DMS79 (cell line): ENCODE measurements around the gene CENATAC.
"Not testable (repeated sequence)": the region's sequence is repeated elsewhere in the genome, so short reads cannot be mapped to it uniquely, and the experiment has no call there.

Experiments used
- DNase-seq: peaks from one replicate; lab custom pipeline; 2025; lab: John Stamatoyannopoulos, UW

The CENATAC gene

DNA sequence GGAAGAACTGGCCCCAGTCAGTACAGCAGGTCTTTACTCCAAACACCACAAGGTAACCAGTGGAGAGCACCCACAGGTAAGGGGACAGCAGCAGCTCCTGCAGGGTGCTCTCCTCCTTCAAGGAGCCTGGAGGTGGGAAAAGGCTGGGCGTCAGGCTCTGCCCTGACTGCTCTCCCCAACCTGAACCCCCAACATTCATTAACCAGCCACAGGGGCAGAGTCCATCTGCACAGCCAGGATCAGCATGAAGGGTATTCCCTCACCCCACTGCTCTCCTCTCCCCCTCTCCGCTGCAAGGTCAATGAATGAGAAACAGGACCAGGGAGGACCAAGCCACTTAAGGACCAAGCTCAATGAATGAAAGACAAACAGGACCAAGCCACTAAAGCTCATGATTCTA lies 29.0 kb downstream of the CENATAC start:
- no peak for DNase-seq

DNA sequence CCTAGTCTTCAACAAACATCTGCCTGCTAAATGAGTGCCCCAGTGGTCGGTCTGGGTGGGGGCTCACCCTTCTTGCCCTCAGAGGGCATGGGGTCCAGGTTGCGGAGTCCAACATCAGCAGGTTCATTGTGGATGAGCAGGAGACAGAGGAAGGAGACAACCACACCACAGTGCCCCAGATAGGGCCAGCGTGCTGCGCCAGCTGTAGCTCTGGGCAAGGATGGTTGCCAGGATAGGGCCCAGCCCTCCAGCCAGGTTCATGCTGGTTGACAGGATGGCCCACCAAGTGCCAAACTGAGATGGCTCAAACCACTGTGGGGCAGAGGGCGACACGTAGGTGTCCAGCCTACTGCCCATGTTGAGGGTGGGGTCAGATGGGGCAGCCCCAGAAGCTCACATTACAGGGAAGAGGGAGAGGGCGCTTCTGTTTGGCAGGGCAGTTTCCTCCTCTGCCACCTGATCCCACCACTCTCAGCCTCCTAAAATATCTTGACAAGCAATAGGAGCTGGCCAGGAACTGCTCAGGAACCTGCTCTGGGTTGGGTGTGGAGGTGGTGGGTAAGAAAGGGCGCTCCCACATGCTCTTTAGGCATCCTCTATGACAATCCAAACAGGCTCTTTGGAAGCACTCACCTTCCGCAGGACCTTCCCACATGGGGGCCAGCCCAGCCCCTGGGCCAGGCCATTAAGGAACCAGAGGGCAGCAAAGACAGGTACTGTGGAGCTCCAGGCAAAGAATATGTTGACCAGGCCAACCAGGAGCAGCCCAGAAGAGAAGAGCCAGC lies 29.8 kb downstream of the CENATAC start:
- DNase-seq: no peak

DNA sequence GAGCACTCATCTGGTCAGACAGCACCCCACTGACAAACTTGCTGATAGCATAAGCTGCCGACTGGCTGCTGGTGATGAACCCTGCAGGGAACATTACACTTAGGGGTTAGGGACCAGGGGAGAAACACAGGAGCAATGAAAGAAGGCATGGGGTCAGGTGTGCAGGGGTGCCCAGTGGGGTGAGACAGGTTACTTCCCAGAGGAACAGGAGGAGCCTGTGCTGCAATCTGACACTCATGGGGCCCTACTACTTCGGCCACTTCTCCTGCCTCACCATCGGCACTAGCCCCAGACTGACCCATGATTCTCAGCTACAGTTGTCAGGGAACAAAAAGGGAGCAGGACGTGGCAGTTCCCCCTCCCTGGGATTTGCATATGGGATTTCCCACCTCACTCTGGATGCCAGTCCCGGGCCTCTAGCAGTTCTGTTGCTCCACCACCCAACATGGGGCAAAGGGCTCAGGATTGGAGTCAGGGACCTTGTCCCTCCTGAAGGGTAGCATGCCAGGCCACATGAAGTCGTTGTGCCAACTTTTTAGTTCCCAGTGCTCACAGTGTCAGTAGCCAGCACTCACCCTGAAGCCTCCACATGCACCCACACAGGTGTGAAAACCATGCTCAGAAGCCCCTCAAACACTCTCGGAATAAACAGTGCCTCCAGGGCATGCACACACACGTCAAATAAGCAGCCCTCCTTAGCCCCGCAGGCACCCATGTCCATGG lies 30.6 kb downstream of the CENATAC start:
- DNase-seq: no peak

DNA sequence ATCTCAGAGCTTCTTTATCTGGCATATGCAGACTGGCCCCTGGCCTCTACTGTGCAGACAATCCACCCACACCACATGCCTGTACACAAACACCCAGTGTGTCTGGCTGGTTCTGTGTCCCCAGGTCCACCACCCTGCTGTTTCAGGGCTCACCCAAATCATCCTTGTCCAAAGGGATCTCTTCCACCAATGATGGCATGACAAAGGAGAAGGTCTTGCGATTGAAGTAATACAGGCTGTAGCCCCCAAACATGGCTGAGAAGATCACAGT lies 31.1 kb downstream of the CENATAC start:
- no peak for DNase-seq

DNA sequence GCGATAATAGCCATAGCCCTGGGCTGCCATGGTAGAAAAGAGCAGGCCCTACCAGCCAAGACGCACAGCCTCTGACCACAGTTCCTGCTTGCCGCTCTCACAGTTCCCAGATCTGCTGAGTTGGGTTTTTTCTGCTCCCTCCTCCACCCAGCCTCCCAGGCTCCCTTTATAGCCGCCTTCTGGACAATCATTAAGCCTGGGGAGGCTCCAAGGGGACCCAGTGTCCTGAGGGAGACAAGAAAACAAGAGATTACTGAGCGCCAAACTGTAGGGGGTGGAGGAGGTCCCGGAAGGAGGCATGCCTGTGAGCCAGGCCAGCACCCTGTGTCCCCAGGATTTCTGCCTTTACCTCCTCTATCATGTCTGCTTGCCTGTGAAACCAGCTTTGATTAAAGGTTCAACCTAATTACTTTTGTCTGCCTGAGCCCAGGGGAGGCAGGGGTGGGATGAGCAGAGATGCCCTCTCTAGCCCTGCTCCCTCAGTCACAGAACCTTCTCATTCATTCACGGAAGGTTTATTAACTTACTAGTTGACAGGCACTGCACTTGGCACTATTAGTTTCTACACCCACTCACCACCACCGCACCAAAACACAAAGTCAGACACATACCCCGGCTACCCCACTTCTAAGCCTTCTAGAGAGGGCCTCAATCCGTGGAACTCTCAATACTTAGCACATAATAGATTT lies 31.5 kb downstream of the CENATAC start:
- no peak for DNase-seq

DNA sequence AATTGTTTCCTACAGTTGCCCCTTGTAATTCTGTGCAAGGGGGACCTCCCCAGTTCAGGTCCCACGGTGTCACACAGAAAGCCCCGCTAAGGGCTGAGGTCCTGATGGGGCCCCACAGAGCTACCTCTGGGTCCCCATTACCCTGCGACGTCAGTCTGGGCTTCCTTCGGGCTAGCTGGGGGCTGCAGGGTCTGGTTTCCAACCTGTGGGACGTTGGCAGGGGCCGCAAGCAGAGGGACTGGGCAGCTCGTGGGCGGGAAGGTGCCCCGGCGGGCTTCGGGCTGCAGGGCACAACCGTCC lies 32.0 kb downstream of the CENATAC start:
- DNase-seq: no peak

DNA sequence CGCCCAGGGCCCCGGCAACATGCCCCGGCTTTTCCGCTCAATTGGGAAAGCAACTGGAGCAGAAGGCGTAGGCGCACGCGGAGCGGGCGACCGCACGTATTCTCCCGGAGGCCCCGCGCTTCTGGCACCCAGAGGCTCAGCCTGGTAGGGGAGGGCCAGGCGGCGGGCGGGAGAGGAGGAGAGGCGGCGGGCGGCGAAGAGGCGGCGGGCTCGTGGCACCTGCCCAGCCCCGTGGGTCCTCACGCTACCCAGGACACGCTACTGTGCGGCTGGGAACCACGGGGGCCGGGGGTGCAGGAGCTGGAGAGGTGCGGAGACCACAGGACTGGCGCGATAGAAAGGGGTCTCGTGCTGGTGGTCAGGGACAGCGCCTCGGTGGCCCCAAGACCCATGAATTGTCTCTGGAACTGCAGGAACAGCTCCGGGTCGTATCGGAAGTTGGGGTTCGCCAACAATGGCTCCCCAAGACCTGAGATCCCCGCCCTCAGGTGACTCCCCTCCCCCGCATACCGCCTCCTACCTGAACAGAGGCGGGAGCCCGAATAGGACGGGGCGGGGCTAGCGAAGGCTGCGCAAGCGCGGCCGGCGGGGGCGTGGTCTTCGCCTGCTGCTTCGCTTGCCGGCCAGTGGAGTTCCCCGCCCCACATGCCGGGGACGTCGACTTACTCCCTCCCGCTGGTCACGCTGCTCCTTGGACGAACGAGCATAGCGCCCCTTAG lies 32.5 kb downstream of the CENATAC start, which contains the start of gene SLC37A4:
SLC37A4 (minus strand) TSS at position 549 of the 719 bp plus-strand sequence.
- DNase-seq: peak; percentile 99

DNA sequence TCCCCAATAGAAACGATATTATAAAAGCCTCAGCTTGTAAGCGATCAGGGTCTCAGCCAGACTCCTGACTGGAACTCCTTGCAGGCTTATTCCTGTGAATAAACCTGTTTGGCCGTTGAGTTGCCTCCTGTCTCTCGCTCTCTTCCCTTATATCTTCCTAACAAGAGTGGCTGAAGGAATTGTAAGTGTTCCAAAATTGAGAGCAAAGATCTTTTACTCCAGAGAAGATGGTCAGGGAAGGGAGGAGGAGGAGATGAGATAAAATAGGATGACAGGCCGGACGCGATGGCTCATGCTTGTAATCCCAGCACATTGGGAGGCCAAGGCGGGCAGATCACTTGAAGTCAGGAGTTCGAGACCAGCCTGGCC lies 34.0 kb downstream of the CENATAC start:
- no peak for DNase-seq

DNA sequence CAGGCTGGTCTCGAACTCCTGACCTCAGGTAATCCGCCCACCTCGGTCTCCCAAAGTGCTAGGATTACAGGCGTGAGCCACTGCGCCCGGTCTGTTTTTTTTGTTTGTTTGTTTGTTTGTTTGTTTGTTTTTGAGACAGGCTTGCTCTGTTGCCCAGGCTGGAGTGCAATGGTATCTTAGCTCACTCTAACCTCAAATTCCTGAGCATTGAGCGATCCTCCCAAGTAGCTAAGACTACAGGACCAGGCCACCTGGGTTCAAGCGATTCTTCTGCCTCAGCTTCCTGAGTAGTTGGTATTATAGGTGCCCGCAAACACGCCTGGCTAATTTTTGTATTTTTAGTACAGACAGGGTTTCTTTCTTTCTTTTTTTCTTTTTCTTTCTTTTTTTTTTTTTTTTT lies 35.5 kb downstream of the CENATAC start:
- DNase-seq: not testable (repeated sequence)

DNA sequence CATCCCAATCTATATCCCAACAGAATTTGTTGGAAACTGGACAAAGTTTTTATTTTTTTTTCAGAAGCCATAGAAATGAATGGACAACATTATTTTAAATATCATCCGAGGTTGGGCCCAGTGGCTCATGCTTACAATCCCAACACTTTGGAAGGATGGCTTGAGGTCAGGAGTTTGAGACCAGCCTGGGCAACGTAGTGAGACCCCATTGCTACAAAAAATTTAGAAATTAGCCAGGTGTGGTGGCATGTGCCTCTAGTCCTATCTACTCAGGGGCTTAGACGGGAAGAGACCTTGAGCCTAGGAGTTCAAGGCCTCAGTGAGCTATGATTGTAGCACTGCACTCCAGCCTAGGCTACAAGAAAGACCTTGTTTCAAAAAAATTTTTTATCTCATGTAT lies 36.9 kb downstream of the CENATAC start:
- DNase-seq: no peak

DNA sequence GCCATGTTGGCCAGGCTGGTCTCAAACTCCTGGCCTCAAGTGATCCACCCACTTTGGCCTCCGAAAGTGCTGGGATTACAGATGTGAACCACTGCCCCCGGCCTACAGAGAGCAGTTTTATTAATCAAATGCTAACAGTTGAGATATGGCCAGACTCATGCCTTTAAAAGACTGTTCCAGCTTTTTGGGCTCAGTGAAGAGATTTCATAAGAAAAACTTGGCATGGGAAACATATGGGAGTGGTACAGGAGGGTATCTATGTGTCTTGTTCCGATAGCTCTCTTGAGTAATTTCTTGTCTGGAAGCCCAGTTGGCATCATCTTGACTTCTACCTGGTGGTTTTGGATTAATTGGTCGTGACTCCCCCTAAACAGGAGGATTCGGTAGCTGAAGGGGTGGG lies 40.9 kb downstream of the CENATAC start:
- no peak for DNase-seq

DNA sequence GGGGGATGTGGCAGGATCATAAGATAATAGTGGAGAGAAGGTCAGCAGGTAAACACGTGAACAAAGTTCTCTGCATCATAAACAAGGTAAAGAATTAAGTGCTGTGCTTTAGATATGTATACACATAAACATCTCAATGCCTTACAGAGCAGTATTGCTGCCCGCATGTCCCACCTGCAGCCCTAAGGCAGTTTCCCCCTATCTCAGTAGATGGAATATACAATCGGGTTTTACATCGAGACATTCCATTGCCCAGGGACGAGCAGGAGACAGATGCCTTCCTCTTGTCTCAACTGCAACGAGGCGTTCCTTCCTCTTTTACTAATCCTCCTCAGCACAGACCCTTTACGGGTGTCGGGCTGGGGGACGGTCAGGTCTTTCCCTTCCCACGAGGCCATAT lies 41.5 kb downstream of the CENATAC start:
- not testable (repeated sequence) for DNase-seq

DNA sequence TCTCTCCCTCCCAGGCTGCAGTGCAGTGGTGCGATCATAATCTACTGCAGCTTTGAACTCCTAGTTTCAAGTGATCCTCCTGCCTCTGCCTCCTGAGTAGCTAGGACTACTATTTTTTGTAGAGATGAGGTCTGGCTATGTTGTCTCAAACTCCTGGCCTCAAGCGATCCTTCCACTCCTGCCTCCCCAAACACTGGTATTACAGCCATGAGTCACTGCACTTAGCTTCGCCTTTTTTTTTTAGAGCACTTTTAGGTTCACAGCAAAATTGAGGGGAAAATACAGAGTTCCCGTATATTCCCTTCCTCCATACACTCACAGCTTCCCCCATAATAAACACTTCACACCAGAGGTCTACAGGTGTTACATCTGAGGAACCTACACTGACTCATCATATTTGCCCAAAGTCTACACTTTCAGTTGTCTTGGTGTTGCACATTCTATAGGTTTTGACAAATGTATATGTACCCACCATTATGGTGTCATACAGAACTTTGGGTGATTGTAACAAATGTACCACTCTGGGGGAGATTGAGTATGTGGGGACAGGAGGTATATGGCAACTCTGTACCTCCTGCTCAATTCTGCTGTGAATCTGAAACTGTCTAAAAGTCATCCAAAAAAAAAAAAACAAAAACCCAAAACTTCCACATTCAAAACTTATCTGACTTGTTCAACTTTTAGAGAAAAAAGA lies 44.0 kb downstream of the CENATAC start:
- DNase-seq: no peak

DNA sequence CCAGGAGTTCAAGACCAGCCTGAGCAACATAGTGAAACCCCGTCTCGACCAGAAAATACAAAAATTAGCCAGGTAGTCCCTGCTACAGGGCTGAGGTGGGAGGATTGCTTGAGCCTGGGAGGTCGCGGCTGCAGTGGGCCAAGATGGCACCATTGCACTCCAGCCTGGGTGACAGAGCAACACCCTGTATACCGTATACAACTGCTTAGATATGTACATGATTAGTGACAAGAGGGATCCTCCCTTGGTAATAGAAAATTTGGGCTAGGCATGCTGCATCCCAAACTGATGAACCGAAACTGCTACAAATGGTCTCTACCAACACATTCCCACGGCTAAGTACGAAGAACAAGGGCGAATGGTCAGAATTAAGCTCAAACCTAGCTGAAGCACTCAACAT lies 45.0 kb downstream of the CENATAC start:
- no peak for DNase-seq

DNA sequence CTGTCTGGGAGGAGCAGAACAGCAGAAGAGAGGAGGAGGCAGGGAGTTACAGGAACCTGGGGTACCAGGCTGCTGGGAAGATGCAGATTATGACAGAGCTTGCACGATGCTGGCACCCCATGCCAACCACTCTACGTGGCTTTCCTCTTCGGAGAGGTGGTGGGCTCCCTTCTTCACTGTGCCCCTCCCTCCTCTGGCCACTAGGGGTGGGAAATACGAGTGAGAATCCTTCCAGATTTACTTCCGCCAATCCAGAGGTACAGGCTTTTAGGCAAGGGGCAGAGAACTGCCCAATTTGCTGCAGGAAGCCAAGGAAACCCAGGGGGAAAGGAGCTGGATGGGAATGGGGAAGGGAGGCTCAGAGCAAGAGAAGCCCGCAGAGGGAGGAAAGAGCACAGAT lies 46.8 kb downstream of the CENATAC start:
- DNase-seq: no peak

DNA sequence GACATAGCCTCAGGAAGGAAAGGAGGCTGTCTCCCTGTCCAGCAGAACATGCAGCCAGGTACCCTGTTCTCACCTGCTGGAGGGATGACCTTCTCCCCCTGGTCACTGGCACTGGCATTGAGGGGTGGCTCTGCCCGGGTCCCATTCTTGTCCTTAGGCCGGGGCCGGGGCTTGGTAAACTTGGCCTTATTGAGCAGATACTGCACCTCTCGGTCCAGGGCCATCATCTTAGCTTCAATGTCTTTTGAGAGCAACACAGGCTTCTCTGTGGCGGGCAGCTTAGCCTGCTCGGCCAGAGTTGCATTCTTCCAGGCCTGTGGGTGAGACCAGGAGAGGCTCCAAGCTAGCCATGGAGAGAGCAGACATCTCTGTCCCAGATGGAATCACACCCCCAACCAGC lies 48.6 kb downstream of the CENATAC start:
- no peak for DNase-seq

DNA sequence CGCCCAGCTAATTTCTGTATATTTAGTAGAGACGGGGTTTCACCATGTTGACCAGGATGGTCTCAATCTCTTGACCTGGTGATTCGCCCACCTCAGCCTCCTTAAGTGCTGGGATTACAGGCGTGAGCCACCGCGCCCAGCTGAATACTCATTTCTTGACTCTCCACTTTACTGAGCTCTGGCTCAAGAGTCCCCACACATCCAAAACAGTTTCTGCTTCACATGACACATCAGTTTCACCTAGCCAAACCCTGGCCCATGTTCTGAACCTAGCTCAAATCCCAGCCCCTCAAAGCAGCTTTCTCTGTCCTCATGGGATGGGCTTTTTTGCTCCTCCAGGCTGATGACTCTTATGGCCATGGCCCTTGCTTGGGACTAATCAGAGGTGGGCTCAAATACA lies 49.3 kb downstream of the CENATAC start:
- DNase-seq: no peak

DNA sequence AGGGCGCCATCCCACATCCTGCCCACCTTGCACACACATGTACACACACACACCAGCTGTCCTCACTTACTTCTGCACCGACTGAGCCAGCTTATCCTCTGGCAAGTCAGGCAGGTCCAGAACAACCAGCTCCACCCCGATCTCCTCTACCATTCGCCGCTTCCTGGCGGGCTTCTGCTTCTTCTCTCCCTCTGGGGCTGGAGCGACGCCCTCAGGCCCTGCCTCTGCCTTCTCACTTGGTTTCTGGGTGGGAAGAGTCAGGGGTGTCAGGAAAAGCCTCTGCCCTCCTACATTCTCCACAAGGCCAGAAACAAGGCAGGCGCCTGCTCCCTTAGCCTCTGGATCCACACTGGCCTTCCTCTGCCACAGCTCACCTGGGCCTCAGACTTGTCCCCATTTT lies 50.7 kb downstream of the CENATAC start:
- no peak for DNase-seq

DNA sequence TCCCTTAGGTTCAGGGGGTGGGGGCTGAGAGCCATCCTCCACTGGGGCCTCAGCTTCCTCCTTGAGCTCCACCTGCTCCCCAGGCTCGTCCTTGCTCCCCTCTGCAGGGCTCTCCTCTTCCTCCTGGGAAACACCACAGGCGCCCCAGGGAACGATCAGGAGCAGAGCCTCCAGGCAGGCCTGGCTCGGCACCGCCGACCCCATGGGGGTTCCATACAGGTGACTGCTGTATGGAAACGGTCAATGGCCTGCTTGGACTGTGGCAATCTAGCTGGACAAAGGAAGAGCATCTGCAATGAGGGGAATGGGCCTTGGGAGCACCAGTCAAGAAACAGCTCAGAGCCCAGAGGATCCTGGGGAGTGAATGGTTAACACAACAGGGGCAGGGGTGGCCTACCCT lies 51.1 kb downstream of the CENATAC start:
- no peak for DNase-seq

DNA sequence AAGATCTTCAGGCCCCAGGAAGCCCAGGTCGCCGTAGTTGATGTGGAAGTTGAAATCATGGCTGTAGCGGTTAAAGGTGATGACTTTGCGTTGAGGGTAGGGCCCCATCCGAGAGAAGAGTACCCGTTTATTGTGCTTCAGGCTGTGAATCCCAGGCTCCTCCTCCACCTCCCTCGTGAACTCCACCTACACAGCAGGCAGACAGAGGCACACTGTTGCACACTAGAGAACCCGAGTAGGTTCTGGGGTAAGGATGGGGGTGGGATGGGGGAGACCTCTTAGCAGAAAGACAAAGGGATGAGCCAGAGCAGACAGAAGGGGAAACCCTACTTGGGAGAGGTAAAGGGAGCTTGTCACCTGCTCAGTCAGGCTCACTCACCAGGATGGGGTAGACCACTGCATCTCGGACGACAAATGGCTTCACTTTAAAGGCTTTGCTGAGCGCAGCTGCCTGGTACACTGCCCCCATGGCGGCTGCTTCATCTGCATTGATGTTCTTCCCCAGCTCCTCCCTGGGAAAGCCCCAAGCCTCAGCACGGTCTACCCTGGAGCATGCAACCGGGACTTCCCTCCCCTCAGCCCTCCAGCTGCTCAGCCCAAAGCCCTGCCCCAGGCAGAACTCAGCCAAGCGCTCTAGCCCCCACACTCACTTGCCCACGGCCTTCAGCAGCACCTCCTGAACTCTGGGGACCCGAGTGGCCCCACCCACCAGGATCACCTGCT lies 53.7 kb downstream of the CENATAC start:
- DNase-seq: no peak

DNA sequence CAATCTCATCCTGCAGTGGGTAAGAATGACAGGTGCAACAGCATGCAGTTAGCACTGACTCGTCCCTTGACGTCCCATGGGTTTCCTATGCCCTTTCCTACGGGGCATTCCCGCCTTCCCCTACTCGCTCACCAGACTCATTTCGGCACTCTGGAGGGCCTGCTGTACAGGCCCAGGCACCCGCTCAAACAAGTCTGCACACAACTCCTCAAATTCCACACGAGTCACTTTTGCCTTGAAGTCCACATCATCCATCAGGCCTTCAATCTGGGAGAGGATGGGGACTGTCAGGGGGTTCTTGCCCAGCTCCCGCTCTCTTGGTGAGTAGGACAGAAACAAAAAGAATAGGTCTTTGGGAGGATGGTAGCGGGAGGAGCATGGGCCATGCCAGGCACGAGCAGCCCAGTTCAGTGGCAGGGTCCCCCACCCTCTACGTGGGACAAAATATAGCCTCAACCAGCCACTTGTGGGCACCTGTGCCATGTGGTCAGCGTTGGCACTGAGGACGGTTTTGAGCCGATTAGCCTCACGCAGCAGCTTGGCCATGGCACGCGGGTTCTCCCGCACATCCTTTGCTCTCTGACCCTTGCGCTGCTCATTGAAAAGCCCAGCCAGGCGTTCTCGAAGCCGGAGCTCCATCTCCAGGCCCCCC lies 54.4 kb downstream of the CENATAC start:
- DNase-seq: no peak
